Left lung (tissue), 10 donors: ENCODE measurements around the gene ADGRG6. TPM values are rescaled to one million over a fixed set of nuclear protein-coding genes. Genes with fewer than 3 reads are reported as not detected.

Experiments
- ATAC-seq: fragments of 200-7000 bp; cut with Tn5 transposase; one replicate; pipeline ENCODE4 v1.9.1; 2020; ENCODE audit warnings: moderate library complexity
- DNase-seq, 4 donors: peaks; one replicate each; pipeline ENCODE4 v3.0.0-alpha.2; 2013 to 2020
- H3K27ac ChIP-seq, 2 donors: fragments of 200-600 bp; sonication (generic) in 1 of 2; one replicate each; pipeline versions ENCODE4 v1.5.0 to v1.8.0; 2020 to 2021
- H3K27me3 ChIP-seq, 2 donors: fragments of 200-600 bp; sonication (generic) in 1 of 2; one replicate each; pipeline versions ENCODE4 v1.5.0 to v1.8.0; 2020 to 2021
- H3K36me3 ChIP-seq, 2 donors: fragments of 200-600 bp; sonication (generic) in 1 of 2; one replicate each; pipeline versions ENCODE4 v1.5.0 to v1.8.0; 2020 to 2021
- H3K4me1 ChIP-seq, 2 donors: fragments of 200-600 bp; one replicate each; pipeline ENCODE4 v1.8.0; 2021
- H3K4me3 ChIP-seq, 2 donors: fragments of 200-600 bp; sonication (generic) in 1 of 2; one replicate each; pipeline versions ENCODE4 v1.5.0 to v1.8.0; 2020 to 2021; ENCODE audit warnings: mild to moderate bottlenecking in 1 of 2
- H3K9me3 ChIP-seq, 2 donors: fragments of 200-600 bp; sonication (generic) in 1 of 2; one replicate each; pipeline versions ENCODE4 v1.5.0 to v1.8.0; 2020 to 2021
- CTCF ChIP-seq, 2 donors: fragments of 200-600 bp; sonication (generic) in 1 of 2; IDR thresholded peaks; one replicate each; pipeline versions ENCODE4 v1.5.0 to v1.8.0; 2021; ENCODE audit warnings: antibody characterized with exemption in 2 of 2
- intact Hi-C, 2 donors: fragments of 100-400 bp; cut with DNase I; formaldehyde crosslinking; loops; one replicate each; pipeline versions ENCODE4 v1.11.2 to v1.14.2; 2022
- polyA plus RNA-seq, 6 donors: library from polyadenylated mRNA; unstranded; fragments of 120-200 nt; gene quantifications; one replicate each; pipeline ENCODE4 v1.2.1, GENCODE V29; 2013; ENCODE audit not compliant: insufficient read length in 6 of 6
- total RNA-seq, 2 donors: library from RNA; stranded (reverse); fragmentation: NEBNext Ultra II Directional; extraction: Animal tissue kit (Norgen Biotek cat#: 25700); gene quantifications; one replicate each; pipeline ENCODE4 v1.2.1, GENCODE V29; 2021
- donor health status: DM: no; HTN: yes; CAD: no.
- donor health status: DM: no; HTN: no; CAD: no.

The ADGRG6 gene
- total and polyA plus RNA-seq, 8 donors = 34.2 to 160 (median 137) TPM

GRCh38 chr6:142433419-142433818, 131.6 kb downstream of the ADGRG6 start:
- Histone ChIP-seq H3K27ac (no peak overlapping the region), H3K4me3 (no peak overlapping the region), H3K36me3 (peaks cover 0 to 6% of the 10 kb centered on the region in 2 donors), H3K9me3 (no peaks in the 10 kb centered on the region), H3K27me3 (no peaks in the 10 kb centered on the region), H3K4me1 (no peaks in the 10 kb centered on the region)
- DNase-seq (no peak), ATAC-seq (no peak)
- no peak for TF ChIP-seq CTCF (IDR thresholded peaks at IDR 0.05)
- intact Hi-C loops = no loop called here

GRCh38 chr6:142438898-142439297, 137.1 kb downstream of the ADGRG6 start:
- no peaks in the 10 kb centered on the region for H3K4me1 ChIP-seq
- H3K27me3 ChIP-seq = no peaks in the 10 kb centered on the region
- H3K36me3 ChIP-seq = peaks cover 0 to 6% of the 10 kb centered on the region in 2 donors
- intact Hi-C loops = no loop called here
- ATAC-seq (no peak), DNase-seq (no peak)
- no peaks in the 10 kb centered on the region for H3K9me3 ChIP-seq
- no peak overlapping the region for H3K27ac ChIP-seq
- H3K4me3 ChIP-seq = no peak overlapping the region
- TF ChIP-seq CTCF (IDR thresholded peaks at IDR 0.05) = no peak

- DNase-seq (no peak), ATAC-seq (no peak)
- intact Hi-C loops = no loop called here
- no peaks in the 10 kb centered on the region for H3K27me3 ChIP-seq
- H3K4me1 ChIP-seq = no peaks in the 10 kb centered on the region
- H3K36me3 ChIP-seq = peaks cover 0 to 3% of the 10 kb centered on the region in 2 donors
- TF ChIP-seq CTCF (IDR thresholded peaks at IDR 0.05) = no peak
- H3K4me3 ChIP-seq = no peak overlapping the region
- no peaks in the 10 kb centered on the region for H3K9me3 ChIP-seq
- H3K27ac ChIP-seq = no peak overlapping the region
Measured at GRCh38 chr6:142440600-142441293, 138.9 kb downstream of the ADGRG6 start.

- H3K9me3 ChIP-seq = no peaks in the 10 kb centered on the region
- no peaks in the 10 kb centered on the region for H3K4me1 ChIP-seq
- no peak for TF ChIP-seq CTCF (IDR thresholded peaks at IDR 0.05)
- H3K36me3 ChIP-seq = peaks cover 0 to 3% of the 10 kb centered on the region in 2 donors
- H3K4me3 ChIP-seq = no peak overlapping the region
- DNase-seq (no peak), ATAC-seq (no peak)
- intact Hi-C loops = no loop called here
- H3K27ac ChIP-seq = no peak overlapping the region
- no peaks in the 10 kb centered on the region for H3K27me3 ChIP-seq
Measured at GRCh38 chr6:142441716-142442115, 139.9 kb downstream of the ADGRG6 start.

GRCh38 chr6:142443102-142443501, 141.3 kb downstream of the ADGRG6 start:
- Histone ChIP-seq H3K4me3 (no peak overlapping the region), H3K27ac (no peak overlapping the region), H3K36me3 (peaks cover 0 to 1% of the 10 kb centered on the region in 2 donors), H3K27me3 (no peaks in the 10 kb centered on the region), H3K9me3 (no peaks in the 10 kb centered on the region), H3K4me1 (no peaks in the 10 kb centered on the region)
- TF ChIP-seq CTCF (IDR thresholded peaks at IDR 0.05) = no peak
- DNase-seq = no peak
- no peak for ATAC-seq
- intact Hi-C loops = no loop called here
